ENCODE measurements around the gene TSKU. TPM values are rescaled to one million over a fixed set of nuclear protein-coding genes. Genes with fewer than 3 reads are reported as not detected.

Gene TSKU
- total and polyA plus RNA-seq, 9 of the 15 experiments (the other 6 are each of a cell fraction or from before 2014, with no cell fraction given) = 0.60 to 11.9 (median 8.4) TPM

DNA sequence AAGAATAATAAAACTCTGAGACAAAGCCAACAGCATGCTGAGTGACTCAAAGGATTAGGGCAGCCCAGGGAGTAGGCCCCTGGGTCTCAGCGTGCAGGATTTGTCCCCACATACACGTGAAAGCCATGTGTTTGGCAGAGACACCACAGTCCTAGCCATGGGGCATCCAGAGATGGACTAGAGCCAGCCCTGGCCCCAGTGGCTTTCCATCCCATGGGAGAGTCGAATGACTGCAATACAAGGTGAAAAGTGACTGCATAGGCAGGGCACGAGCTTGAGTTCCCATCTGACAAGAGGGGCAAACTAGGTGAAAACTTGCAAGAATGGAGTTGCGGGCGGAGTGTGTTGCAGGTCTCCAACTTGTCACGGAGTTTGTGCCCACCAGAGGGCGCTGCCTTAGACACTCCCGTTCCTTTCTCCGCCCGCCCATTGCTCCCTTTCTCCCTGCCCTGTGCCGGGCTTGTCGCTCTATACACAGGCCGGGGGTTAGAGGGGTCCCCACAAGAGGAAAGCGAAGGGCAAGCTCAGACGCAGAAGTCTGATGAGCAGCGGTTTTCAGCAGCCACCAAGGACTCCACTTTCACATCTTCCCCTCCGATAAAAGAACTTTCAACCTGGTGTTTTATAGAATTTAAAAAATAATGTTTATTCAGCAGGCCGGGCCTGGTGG, 24.2 kb downstream of the TSKU start (continued):
- TF ChIP-seq, protein P1, sequence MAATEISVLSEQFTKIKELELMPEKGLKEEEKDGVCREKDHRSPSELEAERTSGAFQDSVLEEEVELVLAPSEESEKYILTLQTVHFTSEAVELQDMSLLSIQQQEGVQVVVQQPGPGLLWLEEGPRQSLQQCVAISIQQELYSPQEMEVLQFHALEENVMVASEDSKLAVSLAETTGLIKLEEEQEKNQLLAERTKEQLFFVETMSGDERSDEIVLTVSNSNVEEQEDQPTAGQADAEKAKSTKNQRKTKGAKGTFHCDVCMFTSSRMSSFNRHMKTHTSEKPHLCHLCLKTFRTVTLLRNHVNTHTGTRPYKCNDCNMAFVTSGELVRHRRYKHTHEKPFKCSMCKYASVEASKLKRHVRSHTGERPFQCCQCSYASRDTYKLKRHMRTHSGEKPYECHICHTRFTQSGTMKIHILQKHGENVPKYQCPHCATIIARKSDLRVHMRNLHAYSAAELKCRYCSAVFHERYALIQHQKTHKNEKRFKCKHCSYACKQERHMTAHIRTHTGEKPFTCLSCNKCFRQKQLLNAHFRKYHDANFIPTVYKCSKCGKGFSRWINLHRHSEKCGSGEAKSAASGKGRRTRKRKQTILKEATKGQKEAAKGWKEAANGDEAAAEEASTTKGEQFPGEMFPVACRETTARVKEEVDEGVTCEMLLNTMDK (IDR thresholded peaks at IDR 0.05; ENCODE audit: borderline replicate concordance, insufficient read depth, low read depth, low read length, poor library complexity, severe bottlenecking) = no peak
- no peak for TF ChIP-seq TEAD4 (IDR thresholded peaks at IDR 0.05; ENCODE audit: low read length)
- peak; percentile 79; the same call in 1 of the 2 replicates for TF ChIP-seq TEAD4 (CRISPR knock-in tag; IDR thresholded peaks at IDR 0.05; ENCODE audit: borderline replicate concordance)
- TF ChIP-seq, protein P2, sequence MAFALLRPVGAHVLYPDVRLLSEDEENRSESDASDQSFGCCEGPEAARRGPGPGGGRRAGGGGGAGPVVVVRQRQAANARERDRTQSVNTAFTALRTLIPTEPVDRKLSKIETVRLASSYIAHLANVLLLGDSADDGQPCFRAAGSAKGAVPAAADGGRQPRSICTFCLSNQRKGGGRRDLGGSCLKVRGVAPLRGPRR (CRISPR knock-in tag; IDR thresholded peaks at IDR 0.05) = no peak
- TF ChIP-seq, protein P3, sequence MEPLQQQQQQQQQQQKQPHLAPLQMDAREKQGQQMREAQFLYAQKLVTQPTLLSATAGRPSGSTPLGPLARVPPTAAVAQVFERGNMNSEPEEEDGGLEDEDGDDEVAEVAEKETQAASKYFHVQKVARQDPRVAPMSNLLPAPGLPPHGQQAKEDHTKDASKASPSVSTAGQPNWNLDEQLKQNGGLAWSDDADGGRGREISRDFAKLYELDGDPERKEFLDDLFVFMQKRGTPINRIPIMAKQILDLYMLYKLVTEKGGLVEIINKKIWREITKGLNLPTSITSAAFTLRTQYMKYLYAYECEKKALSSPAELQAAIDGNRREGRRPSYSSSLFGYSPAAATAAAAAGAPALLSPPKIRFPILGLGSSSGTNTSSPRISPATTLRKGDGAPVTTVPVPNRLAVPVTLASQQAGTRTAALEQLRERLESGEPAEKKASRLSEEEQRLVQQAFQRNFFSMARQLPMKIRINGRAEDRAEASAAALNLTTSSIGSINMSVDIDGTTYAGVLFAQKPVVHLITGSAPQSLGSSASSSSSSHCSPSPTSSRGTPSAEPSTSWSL (CRISPR knock-in tag; IDR thresholded peaks at IDR 0.05; ENCODE audit: borderline replicate concordance) = no peak
- TF ChIP-seq, protein P4, sequence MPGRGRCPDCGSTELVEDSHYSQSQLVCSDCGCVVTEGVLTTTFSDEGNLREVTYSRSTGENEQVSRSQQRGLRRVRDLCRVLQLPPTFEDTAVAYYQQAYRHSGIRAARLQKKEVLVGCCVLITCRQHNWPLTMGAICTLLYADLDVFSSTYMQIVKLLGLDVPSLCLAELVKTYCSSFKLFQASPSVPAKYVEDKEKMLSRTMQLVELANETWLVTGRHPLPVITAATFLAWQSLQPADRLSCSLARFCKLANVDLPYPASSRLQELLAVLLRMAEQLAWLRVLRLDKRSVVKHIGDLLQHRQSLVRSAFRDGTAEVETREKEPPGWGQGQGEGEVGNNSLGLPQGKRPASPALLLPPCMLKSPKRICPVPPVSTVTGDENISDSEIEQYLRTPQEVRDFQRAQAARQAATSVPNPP (IDR thresholded peaks at IDR 0.05; ENCODE audit: borderline replicate concordance, insufficient read depth, insufficient read length) = no peak
- TF ChIP-seq DNMT1 (IDR thresholded peaks at IDR 0.05) = no peak
- TF ChIP-seq RCOR1 (IDR thresholded peaks at IDR 0.05; ENCODE audit: borderline replicate concordance in 1 of 2, low read depth in 2 of 2, low read length in 2 of 2) = 0 out of 4 replicates have a peak, but pooled peaks of 1 of the 2 experiments have one; percentile 19
- peak; percentile 38; the same call in 1 of the 2 replicates for TF ChIP-seq MYC (IDR thresholded peaks at IDR 0.05; ENCODE audit: low read depth, low read length)
- no peak for TF ChIP-seq MYC (CRISPR knock-in tag; IDR thresholded peaks at IDR 0.05; ENCODE audit: borderline replicate concordance, low read depth)
- TF ChIP-seq ZFX (CRISPR knock-in tag; IDR thresholded peaks at IDR 0.05) = 0 out of 2 replicates have a peak, but pooled peaks have one; percentile 25
- no peak for TF ChIP-seq HMG20B (CRISPR knock-in tag; IDR thresholded peaks at IDR 0.05)
- peak; percentile 42; the same call in 1 of the 2 replicates for TF ChIP-seq CREM (IDR thresholded peaks at IDR 0.05; ENCODE audit: low read depth)

All from K562 (cell line).